HPDE6-E6E7 (cell line): ENCODE results near the gene CRABP2.

Source experiments
- DNase-seq: peaks from one replicate; pipeline ENCODE4 v3.0.0; 2011; ENCODE audit warnings: missing footprints; ENCODE audit errors: extremely low spot score

CRABP2 gene

DNA sequence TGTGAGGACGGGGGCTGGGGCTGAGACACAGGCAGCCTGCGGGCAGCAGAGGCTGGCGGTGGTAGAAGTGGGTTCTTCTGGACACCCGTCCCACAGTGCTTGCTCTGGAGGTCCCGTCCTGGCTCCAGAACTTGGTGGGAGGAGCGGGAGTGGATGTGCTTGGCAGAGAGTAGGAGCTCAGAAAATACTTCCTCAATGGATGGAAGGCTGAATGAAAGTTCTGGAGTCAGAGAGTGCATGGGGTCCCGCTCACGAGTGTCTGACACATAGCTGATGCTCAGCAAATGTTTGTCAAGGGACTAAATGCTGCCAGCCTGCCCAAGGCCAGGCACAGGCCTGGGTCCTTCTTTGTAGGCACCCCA is 14.7 kb downstream of the CRABP2 start:
- no peak for DNase-seq

DNA sequence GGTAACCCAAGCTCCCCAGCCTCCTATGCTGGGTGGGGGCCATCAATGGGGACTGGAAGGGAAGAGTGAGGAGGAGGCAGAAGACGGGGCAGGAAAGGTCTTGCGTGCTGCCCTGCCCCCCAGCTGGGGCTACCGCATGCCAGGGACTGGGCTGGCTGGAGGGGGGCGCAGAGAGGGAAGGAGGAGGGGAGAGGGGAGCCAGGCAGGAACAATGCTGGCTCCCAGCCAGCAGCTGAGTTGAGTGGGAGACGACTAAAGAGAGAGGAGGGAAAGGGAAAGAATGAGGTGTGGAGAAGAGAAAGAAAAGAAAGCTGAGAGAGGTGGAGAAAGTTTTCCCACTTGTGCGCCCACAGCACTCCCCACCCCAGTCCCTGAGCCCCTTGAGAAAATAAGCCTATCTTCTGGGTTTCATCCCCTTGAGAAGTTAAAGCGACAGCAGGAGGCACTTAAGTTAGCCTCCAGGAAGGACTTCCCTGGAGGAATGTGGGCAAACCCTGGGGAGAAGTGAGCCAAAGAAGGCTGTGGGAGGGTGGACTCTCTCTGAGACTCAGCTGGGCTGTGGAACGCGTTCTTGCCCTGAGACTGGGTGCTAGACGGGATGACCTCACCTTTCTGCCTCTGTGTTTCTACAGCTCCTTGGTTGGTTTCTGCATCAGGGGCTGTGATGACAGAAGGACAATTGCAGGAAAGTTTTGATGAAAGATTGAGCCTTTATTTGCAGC is 15.3 kb downstream of the CRABP2 start:
- DNase-seq, result no peak

DNA sequence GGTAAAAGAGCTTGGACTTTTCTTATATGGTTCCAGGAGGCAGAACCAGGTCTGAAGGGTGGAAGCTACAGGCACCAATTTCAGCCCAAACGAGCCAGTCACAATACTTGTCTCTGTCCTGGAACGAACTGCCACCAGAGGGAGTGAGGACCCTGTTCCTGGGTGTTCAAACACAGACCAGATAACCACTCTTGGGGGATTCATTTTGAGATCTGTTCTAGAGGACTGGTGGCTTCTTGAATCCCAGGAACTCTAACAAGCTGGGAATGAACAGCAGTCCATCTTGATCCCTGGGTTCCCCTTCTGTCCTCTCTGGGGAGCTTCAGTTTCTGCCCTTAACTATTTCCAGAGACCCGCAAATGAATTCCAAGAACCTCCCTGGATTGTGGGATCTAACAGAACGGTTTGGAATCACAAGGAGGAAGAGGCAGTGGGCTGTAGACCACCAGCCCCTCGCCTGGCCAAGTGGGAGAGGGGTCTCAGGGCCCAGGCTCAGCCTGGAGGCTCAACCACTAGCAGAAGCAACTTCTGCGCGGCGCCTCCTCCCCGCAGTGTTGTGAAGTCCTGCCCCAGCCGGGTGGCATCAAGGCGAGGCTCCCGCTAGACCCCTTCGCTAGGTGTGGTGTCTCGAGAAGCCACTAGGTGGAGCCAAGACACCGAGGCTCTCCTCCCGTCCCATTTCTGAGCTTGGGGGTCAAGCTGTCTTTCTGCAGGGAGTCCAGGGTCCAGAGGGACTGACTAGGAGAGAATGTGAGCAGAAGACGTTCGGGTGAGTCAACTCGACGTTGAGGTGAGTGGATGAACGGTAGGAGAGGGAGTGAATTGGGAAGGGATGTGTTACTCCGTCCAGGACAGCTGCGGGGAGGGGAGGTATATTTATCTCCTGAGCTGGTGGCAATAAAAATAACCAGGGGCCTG is 16.1 kb downstream of the CRABP2 start:
- peak; percentile 77 for DNase-seq

GRCh38 chr1:156684227-156684782 is 21.1 kb downstream of the CRABP2 start:
- peak; percentile 74 for DNase-seq

DNA sequence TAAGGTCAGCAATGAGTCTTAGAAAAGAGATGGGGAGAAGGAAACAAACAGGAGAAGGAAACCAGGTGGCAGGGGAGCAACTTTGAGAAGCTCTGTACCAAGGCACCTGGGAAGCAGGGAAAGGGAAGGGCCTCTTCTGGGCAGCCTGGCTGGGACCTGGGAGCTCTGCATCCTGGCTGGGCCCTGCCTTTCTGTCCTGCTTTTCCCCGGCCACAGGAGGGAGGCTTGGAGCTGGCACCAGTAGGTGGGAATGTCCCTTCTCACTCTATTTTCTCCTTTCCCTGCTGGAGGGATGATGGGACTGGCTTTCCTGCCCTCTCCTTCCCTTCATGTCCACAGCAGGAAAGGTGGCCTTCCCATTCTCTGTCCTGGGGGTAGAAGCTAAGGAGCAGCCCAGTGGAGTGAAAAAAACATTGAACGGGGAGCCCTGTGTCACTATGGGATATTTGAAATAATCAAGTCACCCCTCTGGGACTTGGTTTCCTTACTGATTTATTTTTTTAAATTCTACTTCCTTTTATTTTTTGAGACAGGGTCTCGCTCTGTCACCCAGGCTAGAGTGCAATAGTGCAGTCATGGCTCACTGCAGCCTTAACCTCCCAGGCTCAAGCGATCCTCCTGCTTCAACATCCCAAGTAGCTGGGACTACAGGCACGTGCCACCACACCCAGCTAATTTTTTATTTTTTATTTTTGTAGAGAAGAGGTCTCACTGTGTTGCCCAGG is 23.1 kb downstream of the CRABP2 start:
- DNase-seq, result no peak

- no peak for DNase-seq
Measured at GRCh38 chr1:156681196-156681960, 24.0 kb downstream of the CRABP2 start.

DNA sequence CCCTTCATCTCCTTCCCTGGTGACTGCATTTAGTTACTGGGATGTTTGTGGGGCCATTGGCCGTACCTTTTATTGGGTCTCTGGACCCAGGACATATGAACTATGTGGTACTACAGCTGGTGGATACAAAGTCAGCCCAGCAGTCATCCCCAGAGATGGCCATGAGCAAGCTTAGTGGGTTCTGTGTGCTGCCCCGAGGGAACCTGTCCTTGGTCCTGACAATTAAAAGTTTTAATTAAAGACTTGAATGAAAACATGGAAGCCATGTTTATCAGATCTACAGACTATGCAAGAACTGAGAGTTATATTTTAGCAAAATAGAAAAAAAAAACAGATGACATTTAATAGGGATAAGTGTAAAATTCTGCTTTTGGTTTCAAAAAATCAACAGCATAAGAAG is 25.3 kb downstream of the CRABP2 start:
- no peak for DNase-seq

DNA sequence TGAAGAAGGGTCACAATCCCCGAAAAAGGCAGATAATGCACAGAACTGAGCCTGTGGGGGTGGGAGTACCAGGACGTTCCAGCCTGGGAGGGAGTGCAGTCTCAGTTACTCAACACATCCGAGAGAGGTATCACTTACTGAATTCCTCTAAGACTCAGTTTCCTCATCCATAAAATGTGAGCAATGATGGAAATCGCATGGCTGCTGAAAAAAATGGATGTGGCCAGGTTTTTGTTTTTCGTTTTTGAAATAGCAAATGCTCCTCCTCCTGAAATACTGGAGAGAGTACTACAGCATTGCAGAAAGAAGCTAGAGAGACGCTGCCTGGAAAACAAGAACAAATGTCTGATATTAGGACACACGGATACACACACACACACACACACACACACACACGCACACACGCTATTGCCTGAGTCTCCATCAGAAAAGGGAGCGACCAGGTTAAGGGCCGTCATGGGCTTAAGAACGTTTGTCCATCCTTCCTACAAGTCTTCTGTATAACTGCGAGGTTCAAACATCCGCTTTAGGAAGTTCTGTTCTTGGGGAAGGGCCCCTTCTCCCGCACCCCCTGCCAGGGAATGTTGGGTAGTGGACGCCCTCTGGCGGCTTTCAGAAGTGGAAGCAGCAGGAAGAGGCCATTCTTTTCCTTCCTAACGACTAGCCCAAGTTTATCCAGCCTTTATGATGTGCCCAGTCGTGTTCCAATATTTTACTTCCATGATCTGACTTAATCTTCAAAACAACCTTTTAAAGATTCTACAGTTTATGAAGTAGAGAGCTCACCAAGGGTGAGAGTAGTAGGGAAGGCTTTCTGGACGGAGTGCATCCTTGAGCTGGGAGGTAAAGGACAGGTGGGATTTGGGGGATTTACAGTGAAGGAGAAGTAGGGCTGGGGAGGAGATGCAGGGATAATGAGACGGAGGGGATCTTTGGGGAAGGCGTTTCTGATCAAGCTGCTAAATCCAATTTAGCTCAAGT is 27.5 kb downstream of the CRABP2 start:
- DNase-seq, result peak; percentile 58

GRCh38 chr1:156676820-156677615 is 28.4 kb downstream of the CRABP2 start, which contains the start of gene NES:
Gene NES (minus strand): TSS chr1:156677407. CDS start chr1:156677264, 143 bp downstream.
- DNase-seq, result no peak

DNA sequence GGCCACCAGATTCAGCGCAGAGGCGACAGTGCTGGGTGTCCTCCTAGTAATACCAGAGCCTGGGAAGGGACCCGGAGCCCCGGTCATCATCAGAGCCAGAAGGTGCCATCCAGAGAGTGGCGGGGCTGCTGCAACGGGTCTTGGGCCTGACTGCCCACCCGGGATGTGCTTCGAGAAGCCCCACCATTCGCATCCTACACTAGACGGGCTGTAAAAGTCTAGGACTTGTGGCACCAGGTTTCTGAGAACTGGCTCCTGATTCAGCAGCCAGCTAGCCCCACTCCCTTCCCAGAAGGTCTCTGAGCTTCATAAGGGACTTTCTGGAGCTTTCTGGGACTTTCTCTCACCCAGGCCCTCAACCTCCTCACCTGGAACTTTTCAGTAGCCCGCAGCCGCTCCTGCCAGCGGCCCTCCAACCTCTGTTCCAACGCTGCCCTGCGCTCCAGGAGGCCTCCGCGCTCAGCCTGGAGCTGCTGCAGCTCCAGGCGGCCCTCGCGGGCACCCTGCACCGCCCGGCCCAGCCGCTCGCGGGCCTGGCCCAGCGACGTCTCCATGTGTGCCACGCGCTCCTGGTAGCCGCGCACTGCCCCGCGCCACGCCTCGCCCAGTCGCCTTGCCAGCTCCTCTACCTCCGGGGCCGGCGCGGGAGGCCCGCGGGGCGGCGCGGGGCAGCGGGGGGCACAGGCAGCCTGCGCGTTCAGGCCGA is 29.1 kb downstream of the CRABP2 start:
- DNase-seq, result no peak

DNA sequence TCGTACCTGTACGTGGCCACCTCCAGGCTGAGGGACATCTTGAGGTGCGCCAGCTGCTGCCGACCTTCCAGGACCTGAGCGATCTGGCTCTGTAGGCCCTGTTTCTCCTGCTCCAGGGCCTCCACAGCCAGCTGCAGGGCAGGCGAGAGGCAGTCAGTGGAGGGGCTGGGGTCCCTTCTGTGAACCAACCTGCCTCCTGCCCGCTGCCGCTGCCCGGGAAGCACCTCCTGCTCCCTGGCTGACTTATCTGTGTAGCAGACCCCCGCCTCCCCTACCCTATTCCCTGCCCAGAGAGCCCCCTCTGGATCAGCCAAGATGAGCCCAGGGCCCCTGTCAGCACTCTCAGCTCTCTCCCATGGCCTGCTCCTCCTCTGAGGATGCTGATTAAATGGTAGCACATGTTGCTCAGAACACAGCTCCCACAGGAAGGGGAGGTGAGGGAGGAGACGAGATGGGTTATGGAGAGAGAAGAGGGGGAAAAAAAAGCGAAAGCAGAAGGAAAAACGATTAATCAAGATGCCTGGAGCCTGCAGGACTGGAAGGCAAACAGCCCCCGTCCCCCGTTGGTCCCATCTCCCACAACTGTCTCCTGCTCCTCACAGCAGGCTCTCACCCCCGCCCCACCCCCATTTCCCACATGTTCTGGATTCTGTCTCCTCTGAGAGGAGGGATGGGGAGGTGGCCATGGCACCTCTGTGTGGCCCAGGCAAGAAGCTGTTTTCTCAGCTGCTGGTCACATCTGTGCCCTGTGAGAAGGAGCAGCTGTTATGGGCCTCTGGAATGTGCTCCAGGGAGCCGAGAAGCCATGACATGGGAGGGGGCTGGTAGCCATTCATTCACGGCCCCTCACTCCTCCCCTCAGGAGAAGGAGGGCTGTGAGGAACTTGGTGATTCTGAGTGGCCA is 29.9 kb downstream of the CRABP2 start:
- DNase-seq, result no peak

- no peak for DNase-seq
Measured at GRCh38 chr1:156673387-156674121, 31.8 kb downstream of the CRABP2 start.

- DNase-seq, result no peak
Measured at GRCh38 chr1:156671804-156672203, 33.6 kb downstream of the CRABP2 start.

GRCh38 chr1:156670791-156671190 is 34.6 kb downstream of the CRABP2 start:
- DNase-seq, result no peak

DNA sequence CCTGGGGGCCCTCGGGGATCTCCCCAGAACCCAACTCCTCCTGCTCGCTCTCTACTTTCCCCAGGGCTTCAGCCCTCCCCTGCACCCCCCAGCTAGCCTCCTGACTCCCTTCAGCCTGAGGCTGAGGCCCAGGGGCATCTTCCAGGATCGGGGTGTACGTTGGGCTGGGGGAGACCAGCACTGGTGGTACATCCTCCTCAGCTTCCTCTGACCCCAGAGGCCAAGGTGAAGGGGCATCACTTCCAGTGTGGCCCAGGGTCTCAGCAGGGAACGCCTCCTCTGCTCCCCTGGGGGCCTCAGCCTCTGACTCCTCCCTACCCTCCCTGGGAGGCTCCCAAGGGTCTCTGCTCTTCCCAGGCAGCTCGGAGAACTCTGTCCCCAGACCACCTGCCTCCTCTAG is 35.0 kb downstream of the CRABP2 start:
- DNase-seq, result no peak

DNA sequence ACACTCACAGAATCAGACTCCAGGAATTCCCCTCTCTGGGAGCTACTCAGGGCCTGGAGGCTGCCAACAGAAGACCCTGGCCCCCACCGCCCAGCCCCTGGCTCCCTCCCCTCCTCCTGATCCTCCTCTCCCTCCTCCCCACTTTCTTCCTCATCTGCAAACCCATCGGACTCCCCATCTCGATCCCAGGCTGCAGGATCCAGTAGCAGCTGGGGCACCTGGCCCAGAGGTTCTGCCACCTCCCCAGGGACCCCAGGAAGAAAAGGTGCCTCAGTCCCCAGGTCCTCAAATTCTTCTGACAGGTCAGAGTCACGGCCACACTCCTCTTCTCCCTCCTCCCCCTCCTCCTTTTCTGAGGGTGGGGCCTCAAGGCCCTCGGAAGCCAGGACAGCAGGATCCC is 35.6 kb downstream of the CRABP2 start:
- no peak for DNase-seq
